GM23338 (cell line): ENCODE measurements around the gene ALDH8A1. TPM values are rescaled to one million over a fixed set of nuclear protein-coding genes. Genes with fewer than 3 reads are reported as not detected.

ENCODE experiments used
- ATAC-seq: fragments of 200-7000 bp; cut with Tn5 transposase; 3 replicates; pipeline ENCODE4 v1.9.1; 2020
- DNase-seq: peaks from one replicate; pipeline ENCODE4 v3.0.0-alpha.2; 2015; ENCODE audit warnings: low spot score
- H2AFZ ChIP-seq: fragments of 200-600 bp; sonication (generic); 2 replicates; pipeline ENCODE4 v1.8.0; 2016; ENCODE audit warnings: antibody characterized with exemption, mild to moderate bottlenecking, moderate library complexity
- H3F3A ChIP-seq: fragments of 200-600 bp; sonication (generic); replicated peaks from 2 replicates; pipeline ENCODE4 v1.8.0; 2017; ENCODE audit warnings: antibody characterized with exemption, mixed run types, low read depth
- H3K27ac ChIP-seq: fragments of 200-600 bp; sonication (generic); 2 replicates; pipeline ENCODE4 v1.6.1; 2016; ENCODE audit warnings: low read depth
- H3K27me3 ChIP-seq: fragments of 200-600 bp; sonication (generic); 2 replicates; pipeline ENCODE4 v1.8.0; 2016; ENCODE audit warnings: mild to moderate bottlenecking, mixed run types, moderate library complexity; ENCODE audit not compliant: insufficient read depth
- H3K36me3 ChIP-seq: fragments of 200-600 bp; sonication (generic); 2 replicates; pipeline ENCODE4 v1.8.0; 2016; ENCODE audit warnings: mild to moderate bottlenecking; ENCODE audit not compliant: insufficient read depth
- H3K4me1 ChIP-seq: fragments of 200-600 bp; sonication (generic); 2 replicates; pipeline ENCODE4 v1.8.0; 2016; ENCODE audit warnings: mild to moderate bottlenecking, moderate library complexity; ENCODE audit not compliant: insufficient read depth
- H3K4me2 ChIP-seq: fragments of 200-600 bp; sonication (generic); 2 replicates; pipeline ENCODE4 v1.7.1; 2017; ENCODE audit warnings: mixed run types
- H3K4me3 ChIP-seq: fragments of 200-600 bp; sonication (generic); 2 replicates; pipeline ENCODE4 v1.6.1; 2016; ENCODE audit warnings: mixed run types
- H3K79me2 ChIP-seq: fragments of 200-600 bp; sonication (generic); replicated peaks from 2 replicates; pipeline ENCODE4 v1.8.0; 2017; ENCODE audit warnings: mild to moderate bottlenecking; ENCODE audit not compliant: insufficient read depth
- H3K9me2 ChIP-seq: fragments of 200-600 bp; sonication (generic); 2 replicates; pipeline ENCODE4 v1.8.0; 2017; ENCODE audit not compliant: insufficient read depth
- H4K20me1 ChIP-seq: fragments of 200-600 bp; sonication (generic); replicated peaks from 2 replicates; pipeline ENCODE4 v1.8.0; 2017; ENCODE audit warnings: mild to moderate bottlenecking; ENCODE audit not compliant: insufficient read depth
- H3K27ac Mint-ChIP-seq: 2 replicates; pipeline ENCODE4 v1.8.0; 2020; ENCODE audit warnings: inconsistent platforms, mild to moderate bottlenecking, moderate library complexity, mixed read lengths
- H3K27me3 Mint-ChIP-seq: 3 replicates; pipeline ENCODE4 v1.8.0; 2022; ENCODE audit warnings: low read depth, mild to moderate bottlenecking, moderate library complexity, mixed read lengths, inconsistent platforms; ENCODE audit not compliant: insufficient read depth, poor library complexity
- H3K36me3 Mint-ChIP-seq: 3 replicates; pipeline ENCODE4 v1.8.0; 2021; ENCODE audit warnings: low read depth, mild to moderate bottlenecking, inconsistent platforms, moderate library complexity, mixed read lengths
- H3K4me1 Mint-ChIP-seq: 3 replicates; pipeline ENCODE4 v1.8.0; 2020; ENCODE audit warnings: mild to moderate bottlenecking, inconsistent platforms, mixed read lengths
- H3K4me3 Mint-ChIP-seq: 3 replicates; pipeline ENCODE4 v1.8.0; 2021; ENCODE audit warnings: moderate library complexity, mild to moderate bottlenecking, inconsistent platforms, mixed read lengths
- H3K9me3 Mint-ChIP-seq: 3 replicates; pipeline ENCODE4 v1.8.0; 2020; ENCODE audit warnings: moderate library complexity, mild to moderate bottlenecking, inconsistent platforms, mixed read lengths
- CREB1 ChIP-seq: fragments of 250-450 bp; sonication (Bioruptor Pico); IDR thresholded peaks from 2 replicates; pipeline ENCODE4 v1.5.0; 2020; ENCODE audit warnings: low read depth, mild to moderate bottlenecking, moderate library complexity
- EZH2 ChIP-seq: fragments of 200-600 bp; sonication (generic); IDR thresholded peaks from one replicate; pipeline ENCODE4 v1.8.0; 2017; ENCODE audit warnings: antibody characterized with exemption, mild to moderate bottlenecking, low read depth; ENCODE audit not compliant: unreplicated experiment
- EZH2phosphoT487 ChIP-seq: fragments of 200-600 bp; sonication (generic); IDR thresholded peaks from one replicate; pipeline ENCODE4 v1.8.1; 2018; ENCODE audit warnings: antibody characterized with exemption; ENCODE audit not compliant: unreplicated experiment
- NANOG ChIP-seq: IDR thresholded peaks from 2 replicates; pipeline ENCODE4 v1.6.1; 2016; ENCODE audit warnings: antibody characterized with exemption, borderline replicate concordance
- POLR2AphosphoS5 ChIP-seq: IDR thresholded peaks from 2 replicates; pipeline ENCODE4 v1.6.1; 2016; ENCODE audit warnings: antibody characterized with exemption, low read depth
- STAT1 ChIP-seq: IDR thresholded peaks from one replicate; pipeline ENCODE4 v1.6.1; 2016; ENCODE audit warnings: antibody characterized with exemption; ENCODE audit not compliant: unreplicated experiment
- ZNF114 ChIP-seq: fragments of 250-450 bp; sonication (Bioruptor Pico); IDR thresholded peaks from 2 replicates; pipeline ENCODE4 v1.5.0; 2020; ENCODE audit warnings: mild to moderate bottlenecking, moderate library complexity
- ZNF331 ChIP-seq: fragments of 250-450 bp; sonication (Bioruptor Pico); IDR thresholded peaks from 2 replicates; pipeline ENCODE4 v1.5.0; 2020; ENCODE audit warnings: low read depth, mild to moderate bottlenecking, moderate library complexity
- polyA plus RNA-seq: library from polyadenylated mRNA; unstranded; fragments of >200 nt; fragmentation: Nextera tagmentation; extraction: Ambion mirVana; gene quantifications from 2 replicates; pipeline ENCODE4 v1.2.1, GENCODE V29; 2016
- total RNA-seq: library from RNA; depleted of rRNA; stranded (reverse); fragments of >200 nt; shearing (Covaris generic); gene quantifications from 2 replicates; pipeline ENCODE4 v1.2.3, GENCODE V29; 2014
- TF ChIP-seq, protein P1 (sequence below): fragments of 250-450 bp; sonication (Bioruptor Pico); IDR thresholded peaks from 2 replicates; pipeline ENCODE4 v1.5.0; 2020; ENCODE audit warnings: mild to moderate bottlenecking, moderate library complexity
- TF ChIP-seq, protein P2 (sequence below), 2 experiments: fragments of 200-600 bp in 1 of 2; sonication (generic) in 1 of 2; conservative IDR thresholded peaks; 2 replicates each; pipeline versions ENCODE4 v1.5.1 to v1.6.1; 2016 to 2017; ENCODE audit warnings: antibody characterized with exemption in 2 of 2, low read depth in 2 of 2, mild to moderate bottlenecking in 2 of 2, moderate library complexity in 1 of 2
- TF ChIP-seq, protein P3 (sequence below): IDR thresholded peaks from 2 replicates; pipeline ENCODE4 v1.6.1; 2016; ENCODE audit warnings: antibody characterized with exemption

Gene ALDH8A1
- total and polyA plus RNA-seq, 2 experiments from 2014 or later = not detected

DNA sequence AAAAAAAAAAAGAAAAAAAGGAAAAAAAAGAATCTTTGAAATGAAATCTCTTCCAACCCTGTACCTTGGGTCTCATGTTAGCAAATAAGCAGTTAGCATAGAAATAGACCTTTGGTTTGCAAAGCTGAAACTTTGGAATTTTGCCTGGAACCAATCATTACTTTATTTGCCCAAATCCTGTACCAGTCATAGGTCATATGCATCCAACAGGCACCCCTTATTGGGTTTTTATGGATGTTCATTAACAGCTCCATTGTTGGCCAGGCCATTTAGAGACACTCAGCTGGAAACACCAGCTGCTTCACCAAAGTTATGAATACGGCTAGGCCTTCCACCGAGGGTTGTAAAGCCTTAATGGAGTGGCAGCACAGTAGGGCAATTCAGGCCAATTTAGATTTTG, 53.0 kb downstream of the ALDH8A1 start (continued):
- TF ChIP-seq, protein P1, sequence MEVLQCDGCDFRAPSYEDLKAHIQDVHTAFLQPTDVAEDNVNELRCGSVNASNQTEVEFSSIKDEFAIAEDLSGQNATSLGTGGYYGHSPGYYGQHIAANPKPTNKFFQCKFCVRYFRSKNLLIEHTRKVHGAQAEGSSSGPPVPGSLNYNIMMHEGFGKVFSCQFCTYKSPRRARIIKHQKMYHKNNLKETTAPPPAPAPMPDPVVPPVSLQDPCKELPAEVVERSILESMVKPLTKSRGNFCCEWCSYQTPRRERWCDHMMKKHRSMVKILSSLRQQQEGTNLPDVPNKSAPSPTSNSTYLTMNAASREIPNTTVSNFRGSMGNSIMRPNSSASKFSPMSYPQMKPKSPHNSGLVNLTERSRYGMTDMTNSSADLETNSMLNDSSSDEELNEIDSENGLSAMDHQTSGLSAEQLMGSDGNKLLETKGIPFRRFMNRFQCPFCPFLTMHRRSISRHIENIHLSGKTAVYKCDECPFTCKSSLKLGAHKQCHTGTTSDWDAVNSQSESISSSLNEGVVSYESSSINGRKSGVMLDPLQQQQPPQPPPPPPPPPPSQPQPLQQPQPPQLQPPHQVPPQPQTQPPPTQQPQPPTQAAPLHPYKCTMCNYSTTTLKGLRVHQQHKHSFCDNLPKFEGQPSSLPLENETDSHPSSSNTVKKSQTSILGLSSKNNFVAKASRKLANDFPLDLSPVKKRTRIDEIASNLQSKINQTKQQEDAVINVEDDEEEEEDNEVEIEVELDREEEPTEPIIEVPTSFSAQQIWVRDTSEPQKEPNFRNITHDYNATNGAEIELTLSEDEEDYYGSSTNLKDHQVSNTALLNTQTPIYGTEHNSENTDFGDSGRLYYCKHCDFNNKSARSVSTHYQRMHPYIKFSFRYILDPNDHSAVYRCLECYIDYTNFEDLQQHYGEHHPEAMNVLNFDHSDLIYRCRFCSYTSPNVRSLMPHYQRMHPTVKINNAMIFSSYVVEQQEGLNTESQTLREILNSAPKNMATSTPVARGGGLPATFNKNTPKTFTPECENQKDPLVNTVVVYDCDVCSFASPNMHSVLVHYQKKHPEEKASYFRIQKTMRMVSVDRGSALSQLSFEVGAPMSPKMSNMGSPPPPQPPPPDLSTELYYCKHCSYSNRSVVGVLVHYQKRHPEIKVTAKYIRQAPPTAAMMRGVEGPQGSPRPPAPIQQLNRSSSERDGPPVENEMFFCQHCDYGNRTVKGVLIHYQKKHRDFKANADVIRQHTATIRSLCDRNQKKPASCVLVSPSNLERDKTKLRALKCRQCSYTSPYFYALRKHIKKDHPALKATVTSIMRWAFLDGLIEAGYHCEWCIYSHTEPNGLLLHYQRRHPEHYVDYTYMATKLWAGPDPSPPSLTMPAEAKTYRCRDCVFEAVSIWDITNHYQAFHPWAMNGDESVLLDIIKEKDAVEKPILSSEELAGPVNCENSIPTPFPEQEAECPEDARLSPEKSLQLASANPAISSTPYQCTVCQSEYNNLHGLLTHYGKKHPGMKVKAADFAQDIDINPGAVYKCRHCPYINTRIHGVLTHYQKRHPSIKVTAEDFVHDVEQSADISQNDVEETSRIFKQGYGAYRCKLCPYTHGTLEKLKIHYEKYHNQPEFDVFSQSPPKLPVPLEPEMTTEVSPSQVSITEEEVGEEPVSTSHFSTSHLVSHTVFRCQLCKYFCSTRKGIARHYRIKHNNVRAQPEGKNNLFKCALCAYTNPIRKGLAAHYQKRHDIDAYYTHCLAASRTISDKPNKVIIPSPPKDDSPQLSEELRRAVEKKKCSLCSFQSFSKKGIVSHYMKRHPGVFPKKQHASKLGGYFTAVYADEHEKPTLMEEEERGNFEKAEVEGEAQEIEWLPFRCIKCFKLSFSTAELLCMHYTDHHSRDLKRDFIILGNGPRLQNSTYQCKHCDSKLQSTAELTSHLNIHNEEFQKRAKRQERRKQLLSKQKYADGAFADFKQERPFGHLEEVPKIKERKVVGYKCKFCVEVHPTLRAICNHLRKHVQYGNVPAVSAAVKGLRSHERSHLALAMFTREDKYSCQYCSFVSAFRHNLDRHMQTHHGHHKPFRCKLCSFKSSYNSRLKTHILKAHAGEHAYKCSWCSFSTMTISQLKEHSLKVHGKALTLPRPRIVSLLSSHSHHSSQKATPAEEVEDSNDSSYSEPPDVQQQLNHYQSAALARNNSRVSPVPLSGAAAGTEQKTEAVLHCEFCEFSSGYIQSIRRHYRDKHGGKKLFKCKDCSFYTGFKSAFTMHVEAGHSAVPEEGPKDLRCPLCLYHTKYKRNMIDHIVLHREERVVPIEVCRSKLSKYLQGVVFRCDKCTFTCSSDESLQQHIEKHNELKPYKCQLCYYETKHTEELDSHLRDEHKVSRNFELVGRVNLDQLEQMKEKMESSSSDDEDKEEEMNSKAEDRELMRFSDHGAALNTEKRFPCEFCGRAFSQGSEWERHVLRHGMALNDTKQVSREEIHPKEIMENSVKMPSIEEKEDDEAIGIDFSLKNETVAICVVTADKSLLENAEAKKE = no peak
- no peak for TF ChIP-seq EZH2
- TF ChIP-seq NANOG = no peak
- TF ChIP-seq CREB1 (CRISPR knock-in tag) = no peak
- TF ChIP-seq, protein P2, sequence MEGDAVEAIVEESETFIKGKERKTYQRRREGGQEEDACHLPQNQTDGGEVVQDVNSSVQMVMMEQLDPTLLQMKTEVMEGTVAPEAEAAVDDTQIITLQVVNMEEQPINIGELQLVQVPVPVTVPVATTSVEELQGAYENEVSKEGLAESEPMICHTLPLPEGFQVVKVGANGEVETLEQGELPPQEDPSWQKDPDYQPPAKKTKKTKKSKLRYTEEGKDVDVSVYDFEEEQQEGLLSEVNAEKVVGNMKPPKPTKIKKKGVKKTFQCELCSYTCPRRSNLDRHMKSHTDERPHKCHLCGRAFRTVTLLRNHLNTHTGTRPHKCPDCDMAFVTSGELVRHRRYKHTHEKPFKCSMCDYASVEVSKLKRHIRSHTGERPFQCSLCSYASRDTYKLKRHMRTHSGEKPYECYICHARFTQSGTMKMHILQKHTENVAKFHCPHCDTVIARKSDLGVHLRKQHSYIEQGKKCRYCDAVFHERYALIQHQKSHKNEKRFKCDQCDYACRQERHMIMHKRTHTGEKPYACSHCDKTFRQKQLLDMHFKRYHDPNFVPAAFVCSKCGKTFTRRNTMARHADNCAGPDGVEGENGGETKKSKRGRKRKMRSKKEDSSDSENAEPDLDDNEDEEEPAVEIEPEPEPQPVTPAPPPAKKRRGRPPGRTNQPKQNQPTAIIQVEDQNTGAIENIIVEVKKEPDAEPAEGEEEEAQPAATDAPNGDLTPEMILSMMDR (conservative IDR thresholded peaks at IDR 0.05; ENCODE audit: low read depth in 2 of 2) = no peak

DNA sequence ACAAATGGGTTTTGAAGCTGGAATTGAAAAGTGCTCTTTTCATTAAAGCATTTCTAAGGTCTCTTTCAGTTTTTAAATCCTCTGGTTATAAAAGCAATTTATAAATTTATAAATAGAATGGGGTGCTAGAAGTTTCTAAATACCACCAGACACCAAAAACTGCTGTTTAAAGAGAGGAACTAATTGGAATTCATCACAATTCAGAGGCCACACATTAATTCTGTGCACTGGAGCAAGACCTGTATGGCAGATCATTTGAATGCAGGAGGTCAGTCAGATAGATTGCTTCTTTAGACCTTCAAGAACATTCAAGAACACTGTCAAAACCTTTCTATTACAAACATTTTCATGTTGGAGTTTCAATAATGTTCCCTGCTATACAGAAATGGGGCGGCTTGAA, 55.1 kb downstream of the ALDH8A1 start:
- no peak for DNase-seq
- Histone ChIP-seq H3K36me3 (no peaks in the 10 kb centered on the region; the same call in 1 of the 2 replicates), H3K4me1 (no peaks in the 10 kb centered on the region), H2AFZ (0 out of 2 replicates have a peak overlapping the region, but pooled peaks have one; percentile 52), H3K79me2 (no peaks in the 10 kb centered on the region), H3K27ac (no peak overlapping the region), H3K9me2 (0 out of 2 replicates have a peak, but pooled peaks cover 3% of the 10 kb centered on the region), H3K27me3 (no peaks in the 10 kb centered on the region), H3K4me2 (no peak overlapping the region), H3K4me3 (no peak overlapping the region), H3F3A (no peaks in the 10 kb centered on the region), H4K20me1 (no peaks in the 10 kb centered on the region)
- Mint-ChIP-seq H3K9me3 (no peaks in the 10 kb centered on the region), H3K36me3 (no peaks in the 10 kb centered on the region), H3K4me1 (no peaks in the 10 kb centered on the region; the same call in 2 of the 3 replicates), H3K27me3 (no peaks in the 10 kb centered on the region), H3K4me3 (no peak overlapping the region), H3K27ac (no peak overlapping the region)
- no peak for ATAC-seq
- no peak for TF ChIP-seq EZH2phosphoT487
- TF ChIP-seq, protein P3, sequence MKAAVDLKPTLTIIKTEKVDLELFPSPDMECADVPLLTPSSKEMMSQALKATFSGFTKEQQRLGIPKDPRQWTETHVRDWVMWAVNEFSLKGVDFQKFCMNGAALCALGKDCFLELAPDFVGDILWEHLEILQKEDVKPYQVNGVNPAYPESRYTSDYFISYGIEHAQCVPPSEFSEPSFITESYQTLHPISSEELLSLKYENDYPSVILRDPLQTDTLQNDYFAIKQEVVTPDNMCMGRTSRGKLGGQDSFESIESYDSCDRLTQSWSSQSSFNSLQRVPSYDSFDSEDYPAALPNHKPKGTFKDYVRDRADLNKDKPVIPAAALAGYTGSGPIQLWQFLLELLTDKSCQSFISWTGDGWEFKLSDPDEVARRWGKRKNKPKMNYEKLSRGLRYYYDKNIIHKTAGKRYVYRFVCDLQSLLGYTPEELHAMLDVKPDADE = no peak
- no peak for TF ChIP-seq ZNF331
- TF ChIP-seq POLR2AphosphoS5 = no peak
- TF ChIP-seq STAT1 = no peak
- TF ChIP-seq CREB1 (CRISPR knock-in tag) = no peak
- TF ChIP-seq, protein P2 (conservative IDR thresholded peaks at IDR 0.05; ENCODE audit: low read depth in 2 of 2) = no peak
- no peak for TF ChIP-seq ZNF114
